Measurements from ENCODE around the gene TMEM234. TPM values are rescaled to one million over a fixed set of nuclear protein-coding genes. Genes with fewer than 3 reads are reported as not detected.

Gene TMEM234
- total RNA-seq: 20.7 and 22.7 TPM in 2 replicates

DNA sequence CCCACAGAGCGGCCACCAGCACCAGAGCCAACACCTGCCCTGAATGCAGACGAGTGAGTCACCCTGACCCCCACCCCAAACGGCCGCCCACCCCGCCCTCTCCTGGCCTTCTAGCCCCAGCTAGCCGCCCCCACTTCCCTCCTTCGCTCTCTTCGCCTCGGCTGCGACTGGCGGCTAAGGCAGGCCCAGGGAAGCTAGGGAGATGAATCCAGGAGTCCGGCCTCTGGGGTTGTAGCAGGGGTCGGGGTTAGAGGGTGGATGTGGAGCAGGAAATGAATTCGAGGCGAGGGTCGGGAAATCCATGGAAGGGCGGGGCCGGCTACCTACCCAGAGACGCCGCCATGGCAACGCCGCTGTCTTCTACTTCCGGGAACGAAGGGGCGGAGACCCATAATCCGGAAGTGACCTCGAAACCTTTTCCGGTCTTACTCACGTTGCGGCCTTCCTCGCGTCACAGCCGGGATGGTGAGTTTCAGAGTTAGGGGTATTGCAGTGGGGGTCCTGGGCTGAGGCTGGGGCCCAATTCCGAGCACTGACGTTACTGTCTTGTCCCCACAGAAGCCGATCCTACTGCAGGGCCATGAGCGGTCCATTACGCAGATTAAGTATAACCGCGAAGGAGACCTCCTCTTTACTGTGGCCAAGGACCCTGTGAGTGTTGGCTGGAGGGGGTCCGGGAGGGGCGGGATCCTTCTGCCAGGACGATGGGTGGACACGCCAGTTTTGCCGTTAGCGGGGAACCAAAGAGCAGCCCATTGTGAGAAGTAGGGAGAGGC is at the start of gene TMEM234, which contains the start of gene EIF3I:
TMEM234 (minus strand) TSS at position 374 of the 776 bp plus-strand sequence; CDS start at position 343, 31 bp downstream.
EIF3I (plus strand) TSS at position 428 of the 776 bp plus-strand sequence; CDS start at position 463, 35 bp downstream.

DNA sequence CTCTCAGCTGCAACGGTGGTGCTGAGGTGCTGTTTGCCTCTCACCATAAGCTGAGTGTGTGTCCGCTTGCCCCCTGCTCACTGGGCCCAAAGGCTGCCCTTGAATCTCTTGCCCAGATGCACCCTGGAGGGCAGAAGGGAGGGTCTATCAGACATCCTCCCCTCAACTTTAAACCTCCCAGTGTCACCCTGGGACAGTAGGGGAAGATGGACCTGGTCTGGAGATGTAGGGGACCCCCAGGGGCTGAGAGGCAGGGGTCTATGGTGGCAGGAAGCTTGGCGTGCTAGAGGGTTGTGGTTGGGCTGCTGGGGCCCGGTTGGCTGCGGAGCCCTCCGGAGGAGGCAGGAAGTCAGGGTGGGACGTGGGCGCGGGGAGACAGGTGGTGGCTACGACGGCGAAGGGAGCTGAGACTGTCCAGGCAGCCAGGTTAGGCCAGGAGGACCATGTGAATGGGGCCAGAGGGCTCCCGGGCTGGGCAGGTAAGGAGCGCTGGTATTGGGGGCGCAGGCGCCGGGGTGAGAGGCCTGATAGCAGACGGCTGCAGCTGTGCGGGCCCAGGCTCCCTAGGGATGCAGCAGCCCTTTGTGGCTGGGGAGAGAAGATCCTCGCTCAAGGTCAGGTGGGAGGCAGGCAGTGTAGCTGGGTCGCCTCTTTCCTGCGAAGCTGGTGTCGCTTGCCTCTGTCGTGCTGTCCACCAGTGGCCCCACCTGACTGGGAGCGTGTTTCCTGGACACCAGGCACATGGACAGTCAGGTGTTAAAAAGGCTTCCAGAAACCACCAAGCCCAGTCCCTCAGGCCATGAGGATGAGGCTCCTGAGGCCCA is 29.0 kb upstream of the TMEM234 start, which contains the start of gene LCK:
LCK (plus strand) TSS at position 373 of the 824 bp plus-strand sequence. CDS start 23,065 bp downstream, outside the sequence.

DNA sequence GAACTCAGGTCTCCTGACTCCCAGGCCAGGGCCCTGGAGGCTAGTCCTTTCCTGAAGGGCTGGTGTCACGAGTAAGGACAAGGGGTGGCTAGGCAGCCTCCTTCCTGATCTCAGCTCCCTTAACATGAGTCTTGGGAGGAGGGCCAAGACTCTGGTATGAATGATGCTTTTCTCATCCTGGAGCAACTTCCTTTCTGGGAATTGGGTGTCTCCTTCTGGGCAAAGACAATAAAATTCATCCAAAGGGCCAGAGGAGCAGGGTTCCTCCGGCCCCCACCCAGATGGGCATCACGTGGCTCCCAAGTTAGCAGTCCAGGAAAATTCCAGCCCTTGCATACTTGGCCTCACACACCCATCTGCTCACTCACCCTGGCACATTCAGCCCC is 24.7 kb upstream of the TMEM234 start, which contains the start of gene FAM167B:
FAM167B (plus strand) TSS at position 335 of the 386 bp plus-strand sequence. CDS start 200 bp downstream, outside the sequence.

DNA sequence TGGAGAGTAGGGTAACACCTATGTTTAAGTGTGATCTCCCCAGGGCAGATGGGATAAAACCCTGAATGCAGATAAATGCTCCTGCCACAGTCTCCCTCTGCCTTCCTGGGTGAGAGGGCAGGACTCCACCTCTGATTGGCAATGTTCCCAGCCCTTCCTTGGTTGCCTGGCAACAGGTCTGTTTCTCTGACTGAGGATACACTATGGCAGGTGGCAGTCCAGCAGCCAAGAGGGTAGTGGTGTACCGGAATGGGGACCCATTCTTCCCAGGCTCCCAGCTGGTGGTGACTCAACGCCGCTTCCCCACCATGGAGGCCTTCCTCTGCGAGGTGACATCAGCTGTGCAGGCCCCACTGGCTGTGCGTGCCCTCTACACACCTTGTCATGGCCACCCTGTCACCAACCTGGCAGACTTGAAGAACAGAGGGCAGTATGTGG is 13.2 kb downstream of the TMEM234 start, which contains the start of gene DCDC2B:
DCDC2B (plus strand) TSS at position 199 of the 438 bp plus-strand sequence; CDS start at position 204, 5 bp downstream.

DNA sequence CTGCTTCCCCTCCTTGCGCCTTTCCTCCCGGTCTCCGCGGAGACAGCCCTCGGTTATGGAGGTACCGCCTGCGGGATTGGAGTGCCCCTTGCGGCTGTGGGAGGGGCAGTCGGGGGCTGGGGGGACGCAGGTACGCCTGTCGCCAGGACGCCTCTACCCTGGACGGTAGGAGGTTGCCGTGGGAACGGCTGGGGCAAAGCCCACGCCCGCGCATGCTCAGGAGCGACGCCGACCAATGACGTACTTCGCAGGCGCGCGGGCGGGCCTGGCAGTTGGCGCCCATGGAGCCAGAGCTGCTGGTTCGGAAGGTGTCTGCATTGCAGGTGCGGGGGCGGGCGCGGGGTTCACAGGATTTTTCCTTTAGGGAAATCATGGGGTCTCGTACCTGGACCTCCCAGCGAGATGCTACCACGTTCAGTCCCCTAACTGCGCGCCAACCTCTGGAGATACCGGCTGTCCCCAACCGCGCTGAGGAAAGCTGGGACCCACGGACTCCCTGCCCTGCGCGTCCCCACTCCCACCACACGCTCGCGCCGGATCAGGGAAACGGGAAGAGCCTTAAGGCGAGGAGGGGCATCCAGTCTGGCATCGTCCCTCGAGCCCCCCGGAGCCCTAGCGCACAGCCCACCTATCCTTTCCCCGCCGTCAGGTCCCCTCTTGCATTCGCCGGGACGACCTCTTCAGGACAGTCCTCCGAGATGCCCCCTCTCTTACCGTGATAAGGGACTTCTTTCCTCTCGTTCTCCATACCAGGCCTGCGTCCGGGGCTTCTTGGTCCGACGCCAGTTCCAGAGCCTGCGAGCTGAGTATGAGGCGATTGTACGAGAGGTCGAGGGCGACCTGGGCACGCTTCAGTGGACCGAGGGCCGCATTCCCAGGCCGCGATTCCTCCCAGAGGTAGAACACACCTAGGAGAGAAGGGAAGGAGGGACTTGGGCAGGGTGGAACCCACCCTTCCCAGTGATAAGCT is 16.5 kb downstream of the TMEM234 start, which contains the start of gene IQCC:
IQCC (plus strand) TSS at position 271 of the 970 bp plus-strand sequence; CDS start at position 282, 11 bp downstream.

DNA sequence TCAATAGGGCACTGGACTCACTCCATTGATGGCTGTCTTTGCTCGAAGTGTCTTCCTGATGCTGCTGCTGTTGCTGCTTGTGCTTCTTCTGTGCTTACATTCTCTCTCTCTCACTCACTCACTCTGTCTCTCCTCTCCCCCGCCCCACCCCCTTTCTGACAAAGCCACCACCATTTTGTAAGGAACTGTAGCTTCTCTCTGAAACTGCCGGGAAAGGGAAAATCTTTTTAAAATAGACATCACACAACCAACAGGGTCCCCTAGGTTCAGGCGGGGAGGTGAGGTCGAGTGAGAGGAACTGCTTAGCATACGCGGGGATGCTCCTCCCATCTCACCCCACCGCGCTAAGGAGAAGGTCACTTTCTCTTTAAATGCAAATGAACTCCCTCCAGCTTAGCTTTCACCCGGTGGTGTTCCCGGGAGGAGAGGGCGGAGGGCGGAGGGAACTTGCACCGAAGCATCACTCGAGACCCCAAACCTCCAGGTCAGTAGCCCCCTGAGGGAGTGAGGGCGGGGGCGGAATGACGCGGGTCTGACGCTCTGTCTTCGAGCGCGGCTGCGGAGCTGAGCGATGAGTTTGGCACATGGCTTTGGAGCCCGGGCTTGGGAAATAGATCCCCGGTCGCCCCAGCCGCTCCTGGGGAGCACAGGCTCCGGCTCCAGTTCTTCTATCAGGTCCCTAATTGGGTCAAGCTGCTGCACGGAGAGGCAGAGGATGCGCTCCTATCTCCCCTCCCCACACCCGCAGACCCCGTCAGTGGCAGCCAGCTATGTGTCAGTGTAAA is 21.7 kb downstream of the TMEM234 start, which contains the start of gene CCDC28B:
CCDC28B (plus strand) TSS at position 370 of the 785 bp plus-strand sequence. CDS start 1,341 bp downstream, outside the sequence.

DNA sequence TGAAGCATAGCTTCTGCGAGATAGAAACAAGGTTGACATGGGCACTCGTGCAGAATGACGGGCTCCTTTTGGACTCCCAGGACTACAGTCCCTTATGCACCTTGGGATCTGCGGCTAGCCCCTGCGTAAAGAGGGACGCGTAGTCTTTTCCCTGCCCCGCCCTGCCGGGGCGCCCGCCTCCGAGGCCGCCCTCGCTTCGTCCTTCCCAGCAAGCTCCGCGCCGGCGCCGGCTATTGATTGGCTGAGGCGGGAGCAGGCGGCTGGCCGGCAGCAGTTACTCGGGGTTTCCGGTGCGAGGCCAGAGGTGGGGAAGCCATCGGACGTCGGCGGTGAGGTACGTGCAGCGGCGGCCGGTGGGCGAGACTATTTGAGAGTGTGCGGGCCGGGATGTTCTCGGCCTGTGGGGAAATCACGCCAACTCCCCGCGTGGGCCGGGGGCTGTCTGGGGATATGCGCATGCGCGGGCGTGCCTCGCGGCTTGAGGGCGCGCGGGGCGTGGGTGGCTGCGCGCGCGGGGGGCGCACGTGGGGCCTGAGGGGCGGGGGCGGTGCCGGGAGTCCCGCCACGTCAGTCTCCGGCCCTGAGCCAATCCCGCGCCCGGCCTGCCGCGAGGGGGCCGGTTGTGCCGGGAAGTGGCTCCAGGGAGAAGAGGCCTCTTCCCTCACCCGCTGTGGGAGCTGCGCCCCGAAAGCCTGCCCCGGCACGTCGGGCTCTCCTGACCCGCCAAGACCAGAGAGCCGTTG is 42.5 kb downstream of the TMEM234 start, which contains the start of gene TXLNA:
TXLNA (plus strand) TSS at position 233 of the 743 bp plus-strand sequence. CDS start 671 bp downstream, outside the sequence.

Other genes with a start within 250 kb of the TMEM234 start
- 42.5 and 56.6 TPM in 2 replicates for gene KHDRBS1, start 208.5 kb downstream of the TMEM234 start, total RNA-seq
- gene TMEM39B, start 149.4 kb downstream of the TMEM234 start, total RNA-seq: 6.1 and 6.8 TPM in 2 replicates
- 29.6 and 33.0 TPM in 2 replicates for gene KPNA6, start 114.3 kb downstream of the TMEM234 start, total RNA-seq
- gene TXLNA, start 42.7 kb downstream of the TMEM234 start, total RNA-seq: 87.7 and 107 TPM in 2 replicates
- 15.6 and 17.6 TPM in 2 replicates for gene CCDC28B, start 21.8 kb downstream of the TMEM234 start, total RNA-seq
- 2.1 and 2.5 TPM in 2 replicates for gene IQCC, start 16.7 kb downstream of the TMEM234 start, total RNA-seq
- not detected in 2 replicates for gene DCDC2B, start 13.3 kb downstream of the TMEM234 start, total RNA-seq
- 285 and 327 TPM in 2 replicates for gene EIF3I, start 54 bp upstream of the TMEM234 start, total RNA-seq
- 0.79 and 1.7 TPM in 2 replicates for gene FAM167B, start 24.9 kb upstream of the TMEM234 start, total RNA-seq
- gene LCK, start 28.9 kb upstream of the TMEM234 start, total RNA-seq: not detected in 2 replicates
- 113 and 116 TPM in 2 replicates for gene HDAC1, start 69.7 kb upstream of the TMEM234 start, total RNA-seq
- gene MARCKSL1, start 113.9 kb upstream of the TMEM234 start, total RNA-seq: 13.9 TPM in 2 replicates
- gene FAM229A, start 140.1 kb upstream of the TMEM234 start, total RNA-seq: 0.66 and 0.99 TPM in 2 replicates
- gene TSSK3, start 140.2 kb upstream of the TMEM234 start, total RNA-seq: 0.40 and 1.7 TPM in 2 replicates
- gene BSDC1, start 172.1 kb upstream of the TMEM234 start, total RNA-seq: 56.5 and 60.6 TPM in 2 replicates
- gene ZBTB8B, start 242.7 kb upstream of the TMEM234 start, total RNA-seq: under 0.01 TPM in 2 replicates